Measurements from ENCODE around the gene YIPF1. TPM values are rescaled to one million over a fixed set of nuclear protein-coding genes. Genes with fewer than 3 reads are reported as not detected.

YIPF1 gene
- total RNA-seq, 1 experiment from 2014 or later: 21.9 TPM

DNA sequence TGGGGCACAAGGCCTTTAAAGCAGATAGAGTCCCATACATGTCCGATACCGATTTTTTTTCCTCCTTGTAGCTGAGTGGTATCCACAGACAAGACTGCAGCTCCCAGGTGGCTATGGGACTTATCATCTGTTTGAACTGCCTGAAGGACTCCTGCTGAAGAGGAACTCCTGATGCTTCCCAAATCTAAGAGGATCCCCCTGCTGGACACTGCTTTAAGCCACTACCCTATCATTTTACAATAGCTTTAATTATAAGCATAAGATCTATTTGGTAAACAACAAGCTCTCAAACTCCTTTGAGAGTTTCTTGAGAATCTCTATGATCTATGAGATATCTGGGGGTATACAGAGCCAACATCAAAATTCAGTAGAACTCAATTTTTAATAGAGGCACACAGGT lies 63.2 kb downstream of the YIPF1 start:
- H3K4me1 Mint-ChIP-seq: no peaks in the 10 kb centered on the region
- H3K27ac Mint-ChIP-seq: no peak overlapping the region
- no peaks in the 10 kb centered on the region for H3K9me3 Mint-ChIP-seq
- TF ChIP-seq, protein P1, sequence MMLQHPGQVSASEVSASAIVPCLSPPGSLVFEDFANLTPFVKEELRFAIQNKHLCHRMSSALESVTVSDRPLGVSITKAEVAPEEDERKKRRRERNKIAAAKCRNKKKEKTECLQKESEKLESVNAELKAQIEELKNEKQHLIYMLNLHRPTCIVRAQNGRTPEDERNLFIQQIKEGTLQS (CRISPR knock-in tag; conservative IDR thresholded peaks at IDR 0.05): no peak
- TF ChIP-seq, protein P2, sequence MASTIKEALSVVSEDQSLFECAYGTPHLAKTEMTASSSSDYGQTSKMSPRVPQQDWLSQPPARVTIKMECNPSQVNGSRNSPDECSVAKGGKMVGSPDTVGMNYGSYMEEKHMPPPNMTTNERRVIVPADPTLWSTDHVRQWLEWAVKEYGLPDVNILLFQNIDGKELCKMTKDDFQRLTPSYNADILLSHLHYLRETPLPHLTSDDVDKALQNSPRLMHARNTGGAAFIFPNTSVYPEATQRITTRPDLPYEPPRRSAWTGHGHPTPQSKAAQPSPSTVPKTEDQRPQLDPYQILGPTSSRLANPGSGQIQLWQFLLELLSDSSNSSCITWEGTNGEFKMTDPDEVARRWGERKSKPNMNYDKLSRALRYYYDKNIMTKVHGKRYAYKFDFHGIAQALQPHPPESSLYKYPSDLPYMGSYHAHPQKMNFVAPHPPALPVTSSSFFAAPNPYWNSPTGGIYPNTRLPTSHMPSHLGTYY (CRISPR knock-in tag; IDR thresholded peaks at IDR 0.05): no peak
- TF ChIP-seq NFATC4 (CRISPR knock-in tag; IDR thresholded peaks at IDR 0.05) (no peak), ATF1 (CRISPR knock-in tag; IDR thresholded peaks at IDR 0.05) (no peak), FOXP1 (CRISPR knock-in tag; IDR thresholded peaks at IDR 0.05; ENCODE audit: borderline replicate concordance) (no peak), CREB1 (CRISPR knock-in tag; IDR thresholded peaks at IDR 0.05) (no peak)
- TF ChIP-seq, protein P3, sequence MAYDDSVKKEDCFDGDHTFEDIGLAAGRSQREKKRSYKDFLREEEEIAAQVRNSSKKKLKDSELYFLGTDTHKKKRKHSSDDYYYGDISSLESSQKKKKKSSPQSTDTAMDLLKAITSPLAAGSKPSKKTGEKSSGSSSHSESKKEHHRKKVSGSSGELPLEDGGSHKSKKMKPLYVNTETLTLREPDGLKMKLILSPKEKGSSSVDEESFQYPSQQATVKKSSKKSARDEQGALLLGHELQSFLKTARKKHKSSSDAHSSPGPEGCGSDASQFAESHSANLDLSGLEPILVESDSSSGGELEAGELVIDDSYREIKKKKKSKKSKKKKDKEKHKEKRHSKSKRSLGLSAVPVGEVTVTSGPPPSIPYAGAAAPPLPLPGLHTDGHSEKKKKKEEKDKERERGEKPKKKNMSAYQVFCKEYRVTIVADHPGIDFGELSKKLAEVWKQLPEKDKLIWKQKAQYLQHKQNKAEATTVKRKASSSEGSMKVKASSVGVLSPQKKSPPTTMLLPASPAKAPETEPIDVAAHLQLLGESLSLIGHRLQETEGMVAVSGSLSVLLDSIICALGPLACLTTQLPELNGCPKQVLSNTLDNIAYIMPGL (CRISPR knock-in tag; IDR thresholded peaks at IDR 0.05): no peak
- TF ChIP-seq, protein P4, sequence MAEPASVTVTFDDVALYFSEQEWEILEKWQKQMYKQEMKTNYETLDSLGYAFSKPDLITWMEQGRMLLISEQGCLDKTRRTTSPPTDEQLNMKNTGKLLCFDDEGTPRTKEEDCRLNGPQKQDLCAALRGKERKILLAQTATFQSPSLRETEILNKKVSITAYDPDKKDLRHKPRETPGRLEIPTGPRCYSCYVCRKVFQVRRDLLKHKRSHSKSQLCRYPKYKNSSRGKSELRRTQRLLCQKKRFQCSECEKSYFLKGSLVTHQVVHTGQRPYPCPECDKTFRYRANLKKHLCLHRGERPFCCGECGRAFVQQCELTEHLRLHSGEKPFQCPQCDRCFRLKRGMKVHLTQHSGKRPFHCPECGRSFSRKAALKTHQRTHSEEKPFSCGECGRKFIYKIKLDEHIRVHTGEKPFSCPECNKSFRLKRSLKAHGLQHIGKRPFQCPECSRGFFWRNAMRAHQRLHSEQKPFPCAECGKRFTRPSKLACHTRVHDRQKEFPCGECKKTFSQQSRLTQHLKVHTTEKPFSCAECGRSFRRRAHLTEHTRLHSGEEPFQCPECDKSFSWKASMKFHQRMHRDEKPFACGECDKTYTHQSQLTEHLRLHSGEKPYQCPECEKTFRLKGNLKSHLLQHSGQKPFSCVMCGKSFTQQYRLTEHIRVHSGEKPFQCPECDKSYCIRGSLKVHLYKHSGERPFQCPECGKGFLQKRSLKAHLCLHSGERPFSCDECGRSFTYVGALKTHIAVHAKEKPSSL (CRISPR knock-in tag; conservative IDR thresholded peaks at IDR 0.05): no peak
- DNase-seq (ENCODE audit: low spot score) (no peak), ATAC-seq (no peak)
- ChIA-PET POLR2A (interaction anchor here (0.5 kb wide), 1 partner anchor 19 kb away, joined by 3 read pairs; no protein-coding TSS in a partner anchor), CTCF (interaction anchor here (1.1 to 2.1 kb wide), 7 partner anchors 11 to 340 kb away, joined by 3 to 5 read pairs (median 3); partner anchors contain the start of genes IFT25, LRRC42 and NDC1)
- H3K27me3 Mint-ChIP-seq (ENCODE audit: low read depth): no peaks in the 10 kb centered on the region
- peaks cover 50% of the 10 kb centered on the region for H3K36me3 Mint-ChIP-seq
- no peak overlapping the region for H3K4me3 Mint-ChIP-seq

DNA sequence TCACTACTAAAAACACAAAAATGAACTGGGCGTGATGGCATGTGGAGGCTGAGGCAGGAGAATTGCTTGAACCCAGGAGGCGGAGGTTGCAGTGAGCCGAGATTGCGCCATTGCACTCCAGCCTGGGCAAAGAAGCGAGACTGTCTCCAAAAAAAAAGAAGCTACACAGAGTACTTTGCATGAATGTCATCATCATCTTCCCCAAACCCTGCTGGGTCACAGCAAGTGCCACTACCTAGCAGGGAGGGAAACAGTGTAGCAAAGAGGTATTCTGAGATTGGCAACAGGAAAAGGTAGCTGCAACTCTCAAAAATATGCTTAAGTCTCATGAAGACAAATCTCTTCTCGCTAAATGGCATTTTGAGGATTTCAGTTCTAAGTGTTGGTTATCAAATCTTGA lies 64.3 kb downstream of the YIPF1 start:
- DNase-seq (ENCODE audit: low spot score): no peak
- ChIA-PET CTCF (interaction anchor here (1.5 to 2.1 kb wide), 2 partner anchors 13 to 339 kb away, joined by 5 read pairs; no protein-coding TSS in a partner anchor), POLR2A (no interaction called here)
- Mint-ChIP-seq H3K4me3 (no peak overlapping the region), H3K9me3 (no peaks in the 10 kb centered on the region), H3K36me3 (peaks cover 46% of the 10 kb centered on the region), H3K27me3 (ENCODE audit: low read depth) (no peaks in the 10 kb centered on the region), H3K27ac (no peak overlapping the region), H3K4me1 (no peaks in the 10 kb centered on the region)
- TF ChIP-seq CREB1 (CRISPR knock-in tag; IDR thresholded peaks at IDR 0.05): no peak
- TF ChIP-seq NR3C1 (CRISPR knock-in tag; conservative IDR thresholded peaks at IDR 0.05; ENCODE audit: low read depth): no peak
- no peak for TF ChIP-seq PRRX2 (CRISPR knock-in tag; IDR thresholded peaks at IDR 0.05)
- TF ChIP-seq, protein P5, sequence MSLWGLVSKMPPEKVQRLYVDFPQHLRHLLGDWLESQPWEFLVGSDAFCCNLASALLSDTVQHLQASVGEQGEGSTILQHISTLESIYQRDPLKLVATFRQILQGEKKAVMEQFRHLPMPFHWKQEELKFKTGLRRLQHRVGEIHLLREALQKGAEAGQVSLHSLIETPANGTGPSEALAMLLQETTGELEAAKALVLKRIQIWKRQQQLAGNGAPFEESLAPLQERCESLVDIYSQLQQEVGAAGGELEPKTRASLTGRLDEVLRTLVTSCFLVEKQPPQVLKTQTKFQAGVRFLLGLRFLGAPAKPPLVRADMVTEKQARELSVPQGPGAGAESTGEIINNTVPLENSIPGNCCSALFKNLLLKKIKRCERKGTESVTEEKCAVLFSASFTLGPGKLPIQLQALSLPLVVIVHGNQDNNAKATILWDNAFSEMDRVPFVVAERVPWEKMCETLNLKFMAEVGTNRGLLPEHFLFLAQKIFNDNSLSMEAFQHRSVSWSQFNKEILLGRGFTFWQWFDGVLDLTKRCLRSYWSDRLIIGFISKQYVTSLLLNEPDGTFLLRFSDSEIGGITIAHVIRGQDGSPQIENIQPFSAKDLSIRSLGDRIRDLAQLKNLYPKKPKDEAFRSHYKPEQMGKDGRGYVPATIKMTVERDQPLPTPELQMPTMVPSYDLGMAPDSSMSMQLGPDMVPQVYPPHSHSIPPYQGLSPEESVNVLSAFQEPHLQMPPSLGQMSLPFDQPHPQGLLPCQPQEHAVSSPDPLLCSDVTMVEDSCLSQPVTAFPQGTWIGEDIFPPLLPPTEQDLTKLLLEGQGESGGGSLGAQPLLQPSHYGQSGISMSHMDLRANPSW (CRISPR knock-in tag; conservative IDR thresholded peaks at IDR 0.05; ENCODE audit: low read depth): no peak
- no peak for ATAC-seq

DNA sequence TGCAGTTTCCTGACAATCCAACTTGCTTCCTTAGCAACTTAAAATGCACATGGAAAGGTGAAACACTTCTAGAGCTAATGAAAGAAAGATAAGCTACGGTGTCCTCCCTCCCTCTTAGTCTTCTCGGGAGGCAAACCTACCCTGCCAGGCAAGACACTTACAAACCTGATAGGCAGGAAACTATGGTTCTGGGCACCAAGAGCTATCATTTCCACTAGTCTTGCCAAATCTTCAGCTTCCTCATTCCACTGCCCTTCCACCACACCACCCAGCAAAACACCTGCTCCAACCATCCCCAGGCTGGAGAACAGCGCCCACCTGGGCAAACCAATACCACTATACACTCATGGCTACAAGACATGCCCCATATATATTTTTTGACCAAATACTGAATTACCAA lies 66.7 kb downstream of the YIPF1 start:
- H3K4me1 Mint-ChIP-seq: no peaks in the 10 kb centered on the region
- POLR2A ChIA-PET: no interaction called here
- no peak for ATAC-seq
- H3K4me3 Mint-ChIP-seq: no peak overlapping the region
- peaks cover 57% of the 10 kb centered on the region for H3K36me3 Mint-ChIP-seq
- no peak overlapping the region for H3K27ac Mint-ChIP-seq
- DNase-seq (ENCODE audit: low spot score): no peak
- no peaks in the 10 kb centered on the region for H3K27me3 Mint-ChIP-seq (ENCODE audit: low read depth)
- no peaks in the 10 kb centered on the region for H3K9me3 Mint-ChIP-seq
- CTCF ChIA-PET: interaction anchor here (1.0 to 1.2 kb wide), 2 partner anchors 123 to 160 kb away, joined by 3 read pairs; partner anchors contain the start of gene LRRC42
- TF ChIP-seq MYBL2 (CRISPR knock-in tag; IDR thresholded peaks at IDR 0.05): no peak
- TF ChIP-seq, protein P6, sequence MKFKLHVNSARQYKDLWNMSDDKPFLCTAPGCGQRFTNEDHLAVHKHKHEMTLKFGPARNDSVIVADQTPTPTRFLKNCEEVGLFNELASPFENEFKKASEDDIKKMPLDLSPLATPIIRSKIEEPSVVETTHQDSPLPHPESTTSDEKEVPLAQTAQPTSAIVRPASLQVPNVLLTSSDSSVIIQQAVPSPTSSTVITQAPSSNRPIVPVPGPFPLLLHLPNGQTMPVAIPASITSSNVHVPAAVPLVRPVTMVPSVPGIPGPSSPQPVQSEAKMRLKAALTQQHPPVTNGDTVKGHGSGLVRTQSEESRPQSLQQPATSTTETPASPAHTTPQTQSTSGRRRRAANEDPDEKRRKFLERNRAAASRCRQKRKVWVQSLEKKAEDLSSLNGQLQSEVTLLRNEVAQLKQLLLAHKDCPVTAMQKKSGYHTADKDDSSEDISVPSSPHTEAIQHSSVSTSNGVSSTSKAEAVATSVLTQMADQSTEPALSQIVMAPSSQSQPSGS (CRISPR knock-in tag; IDR thresholded peaks at IDR 0.05; ENCODE audit: borderline replicate concordance, low read depth): no peak
- TF ChIP-seq EMX1 (CRISPR knock-in tag; IDR thresholded peaks at IDR 0.05): no peak
- TF ChIP-seq NR1H2 (CRISPR knock-in tag; IDR thresholded peaks at IDR 0.05): no peak
- no peak for TF ChIP-seq GTF2I (CRISPR knock-in tag; conservative IDR thresholded peaks at IDR 0.05)
